ENCODE data around the gene CPNE6. TPM values are rescaled to one million over a fixed set of nuclear protein-coding genes. Genes with fewer than 3 reads are reported as not detected.

The CPNE6 gene
- polyA plus RNA-seq, 2 of the 4 experiments (the other 2 are of a cell fraction) = not detected

GRCh38 chr14:24094841-24095270 is 23.5 kb downstream of the CPNE6 start:
- peak overlapping the region; percentile 89 for H3K4me2 ChIP-seq
- H3K27ac ChIP-seq = peak overlapping the region; percentile 95 to 100
- ChIA-PET POLR2A (interaction anchor here (1.2 to 3.7 kb wide), 7 partner anchors 10 to 147 kb away, joined by 3 to 55 read pairs (median 13); partner anchors contain the start of genes CARMIL3, CPNE6, DCAF11 and NRL), CTCF (interaction anchor here (0.9 to 12.6 kb wide), 8 partner anchors 10 to 66 kb away, joined by 3 to 405 read pairs (median 4); partner anchors contain the start of gene PSME1)
- TF ChIP-seq ATOH8 (CRISPR knock-in tag; IDR thresholded peaks at IDR 0.05; ENCODE audit: low read depth) = no peak
- TF ChIP-seq, protein P1, sequence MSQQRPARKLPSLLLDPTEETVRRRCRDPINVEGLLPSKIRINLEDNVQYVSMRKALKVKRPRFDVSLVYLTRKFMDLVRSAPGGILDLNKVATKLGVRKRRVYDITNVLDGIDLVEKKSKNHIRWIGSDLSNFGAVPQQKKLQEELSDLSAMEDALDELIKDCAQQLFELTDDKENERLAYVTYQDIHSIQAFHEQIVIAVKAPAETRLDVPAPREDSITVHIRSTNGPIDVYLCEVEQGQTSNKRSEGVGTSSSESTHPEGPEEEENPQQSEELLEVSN (IDR thresholded peaks at IDR 0.05; ENCODE audit: borderline replicate concordance, low read depth) = peak; percentile 17; the same call in 1 of the 2 replicates
- FAIRE-seq (no peak), DNase-seq (ENCODE audit: low read depth in 1 of 2, low spot score in 1 of 2) (no peak), ATAC-seq (peak in 1 of 2 experiments; percentile 27; a peak in 3 of 6 replicates)
- H3K9me3 ChIP-seq = no peaks in the 10 kb centered on the region
- H3K4me1 ChIP-seq = peaks cover 18% of the 10 kb centered on the region
- 14% methylated on average over 14 of the region's 14 CpGs for WGBS (ENCODE audit: missing lambda C conversion rate)
- H3K4me3 ChIP-seq = peak overlapping the region; percentile 70

DNA sequence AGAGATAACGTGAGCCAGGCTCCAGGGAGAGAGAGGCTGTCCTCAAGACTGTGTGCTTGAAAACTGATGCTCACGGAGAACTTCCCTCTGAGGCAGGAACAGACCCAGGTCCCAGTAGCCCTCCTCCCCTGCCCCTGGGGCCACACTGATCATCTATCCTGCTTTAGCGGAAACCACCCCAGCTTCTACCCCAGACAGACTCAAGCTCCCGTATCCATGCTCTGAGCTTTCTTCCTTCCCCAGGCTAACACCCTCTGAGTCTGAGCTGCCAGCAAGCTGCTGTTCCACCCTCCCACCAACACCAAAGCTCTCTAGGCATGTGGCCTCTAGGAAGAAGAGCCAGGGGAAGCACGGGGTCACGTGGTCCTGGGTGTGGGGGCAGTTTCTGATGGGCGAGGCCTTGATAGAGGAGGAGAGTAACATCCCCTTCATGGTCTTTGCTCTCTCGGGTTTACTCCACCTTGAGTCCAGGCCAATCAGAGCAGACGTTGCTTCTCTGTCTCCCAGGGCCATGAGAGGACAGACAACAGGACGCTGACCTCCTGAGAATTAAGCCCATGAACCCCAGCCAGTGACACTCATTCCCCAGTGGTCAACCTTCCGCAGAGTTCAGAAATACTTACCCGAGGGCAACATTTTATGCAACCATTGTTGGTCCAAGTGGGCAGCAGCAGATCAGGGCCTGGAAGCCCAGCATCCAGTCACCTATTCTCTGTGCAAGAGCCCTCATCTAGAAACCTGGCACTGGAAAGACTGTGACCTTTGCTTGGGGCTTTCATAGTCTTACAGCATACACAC is 24.1 kb downstream of the CPNE6 start:
- ChIA-PET CTCF (interaction anchor here (0.9 to 12.6 kb wide), 10 partner anchors 10 to 78 kb away, joined by 3 to 405 read pairs (median 4); partner anchors contain the start of genes IRF9 and PSME1), POLR2A (interaction anchor here (1.2 to 3.7 kb wide), 5 partner anchors 9 to 43 kb away, joined by 5 to 55 read pairs (median 16); partner anchors contain the start of genes CARMIL3, DCAF11 and NRL)
- FAIRE-seq = no peak
- peak in 1 of 2 experiments; percentile 4; a peak in 3 of 6 replicates for ATAC-seq
- TF ChIP-seq BHLHE40 (IDR thresholded peaks at IDR 0.05; ENCODE audit: low read depth, low read length) = no peak
- TF ChIP-seq, protein P2, sequence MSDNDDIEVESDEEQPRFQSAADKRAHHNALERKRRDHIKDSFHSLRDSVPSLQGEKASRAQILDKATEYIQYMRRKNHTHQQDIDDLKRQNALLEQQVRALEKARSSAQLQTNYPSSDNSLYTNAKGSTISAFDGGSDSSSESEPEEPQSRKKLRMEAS (IDR thresholded peaks at IDR 0.05) = 0 out of 2 replicates have a peak, but pooled peaks have one; percentile 19
- no peak for TF ChIP-seq MYC (IDR thresholded peaks at IDR 0.05; ENCODE audit: borderline replicate concordance, low read length)
- TF ChIP-seq, protein P3, sequence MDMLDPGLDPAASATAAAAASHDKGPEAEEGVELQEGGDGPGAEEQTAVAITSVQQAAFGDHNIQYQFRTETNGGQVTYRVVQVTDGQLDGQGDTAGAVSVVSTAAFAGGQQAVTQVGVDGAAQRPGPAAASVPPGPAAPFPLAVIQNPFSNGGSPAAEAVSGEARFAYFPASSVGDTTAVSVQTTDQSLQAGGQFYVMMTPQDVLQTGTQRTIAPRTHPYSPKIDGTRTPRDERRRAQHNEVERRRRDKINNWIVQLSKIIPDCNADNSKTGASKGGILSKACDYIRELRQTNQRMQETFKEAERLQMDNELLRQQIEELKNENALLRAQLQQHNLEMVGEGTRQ (IDR thresholded peaks at IDR 0.05) = peak; percentile 73
- Histone ChIP-seq H3K27ac (peak overlapping the region; percentile 95 to 100), H3K4me2 (peak overlapping the region; percentile 89), H3K4me3 (peak overlapping the region; percentile 70), H3K4me1 (peaks cover 18% of the 10 kb centered on the region), H3K9me3 (no peaks in the 10 kb centered on the region)
- WGBS (ENCODE audit: missing lambda C conversion rate) = 58% methylated on average over 12 of the region's 12 CpGs
- peak in 1 of 2 experiments; percentile 62 for DNase-seq (ENCODE audit: low read depth in 1 of 2, low spot score in 1 of 2)

GRCh38 chr14:24096545-24097181 is 25.3 kb downstream of the CPNE6 start:
- CTCF ChIA-PET = interaction anchor here (1.1 to 12.6 kb wide), 5 partner anchors 9 to 64 kb away, joined by 3 to 405 read pairs (median 10); partner anchors contain the start of genes CARMIL3 and IRF9
- TF ChIP-seq CHD4 (IDR thresholded peaks at IDR 0.05; ENCODE audit: borderline replicate concordance) (no peak), ZNF302 (CRISPR knock-in tag; IDR thresholded peaks at IDR 0.05) (no peak), KDM1A (IDR thresholded peaks at IDR 0.05; ENCODE audit: low read depth) (no peak), GATA3 (IDR thresholded peaks at IDR 0.05; ENCODE audit: borderline replicate concordance) (no peak), CEBPB (IDR thresholded peaks at IDR 0.05) (no peak), ZSCAN20 (CRISPR knock-in tag; IDR thresholded peaks at IDR 0.05) (no peak), JUNB (IDR thresholded peaks at IDR 0.05) (no peak), FOSB (CRISPR knock-in tag; IDR thresholded peaks at IDR 0.05) (no peak), ATOH8 (CRISPR knock-in tag; IDR thresholded peaks at IDR 0.05; ENCODE audit: low read depth) (no peak), CBX2 (IDR thresholded peaks at IDR 0.05; ENCODE audit: borderline replicate concordance, low read depth) (no peak), POLR2AphosphoS2 (conservative IDR thresholded peaks at IDR 0.05; ENCODE audit: low read length) (no peak), MAFK (IDR thresholded peaks at IDR 0.05; ENCODE audit: partially characterized antibody) (no peak), RAD21 (conservative IDR thresholded peaks at IDR 0.05 in 1 of 2, IDR thresholded peaks at IDR 0.05 in 1 of 2) (no peak), RCOR1 (IDR thresholded peaks at IDR 0.05; ENCODE audit: low read depth, low read length) (no peak), FOSL2 (IDR thresholded peaks at IDR 0.05) (no peak), FOSL2 (CRISPR knock-in tag; IDR thresholded peaks at IDR 0.05) (no peak), ESRRA (IDR thresholded peaks at IDR 0.05; ENCODE audit: borderline replicate concordance, low read length) (no peak), EP300 (IDR thresholded peaks at IDR 0.05) (no peak), HEYL (CRISPR knock-in tag; IDR thresholded peaks at IDR 0.05) (no peak)
- TF ChIP-seq, protein P3 (IDR thresholded peaks at IDR 0.05) = no peak
- TF ChIP-seq, protein P4, sequence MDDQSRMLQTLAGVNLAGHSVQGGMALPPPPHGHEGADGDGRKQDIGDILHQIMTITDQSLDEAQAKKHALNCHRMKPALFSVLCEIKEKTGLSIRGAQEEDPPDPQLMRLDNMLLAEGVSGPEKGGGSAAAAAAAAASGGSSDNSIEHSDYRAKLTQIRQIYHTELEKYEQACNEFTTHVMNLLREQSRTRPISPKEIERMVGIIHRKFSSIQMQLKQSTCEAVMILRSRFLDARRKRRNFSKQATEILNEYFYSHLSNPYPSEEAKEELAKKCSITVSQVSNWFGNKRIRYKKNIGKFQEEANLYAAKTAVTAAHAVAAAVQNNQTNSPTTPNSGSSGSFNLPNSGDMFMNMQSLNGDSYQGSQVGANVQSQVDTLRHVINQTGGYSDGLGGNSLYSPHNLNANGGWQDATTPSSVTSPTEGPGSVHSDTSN (IDR thresholded peaks at IDR 0.05) = no peak
- no peak overlapping the region for H3K4me2 ChIP-seq
- POLR2A ChIA-PET = no interaction called here
- no peak for ATAC-seq
- H3K27ac ChIP-seq = no peak overlapping the region
- no peak overlapping the region for H3K4me3 ChIP-seq
- no peak for FAIRE-seq
- H3K9me3 ChIP-seq = no peaks in the 10 kb centered on the region
- DNase-seq (ENCODE audit: low read depth in 1 of 2, low spot score in 1 of 2) = no peak
- WGBS (ENCODE audit: missing lambda C conversion rate) = 93% methylated on average over 8 of the region's 8 CpGs
- peaks cover 18% of the 10 kb centered on the region for H3K4me1 ChIP-seq

All from A549 (cell line).